NCI-H1436 (cell line): ENCODE data around the gene SLC22A31.
"Not testable (repeated sequence)": the region's sequence is repeated elsewhere in the genome, so short reads cannot be mapped to it uniquely, and the experiment has no call there.

Experiments
- DNase-seq: peaks from one replicate; lab custom pipeline; 2025; lab: John Stamatoyannopoulos, UW

The SLC22A31 gene

GRCh38 chr16:89200124-89200849, at the start of gene SLC22A31:
SLC22A31 (minus strand) TSS chr16:89200537; CDS start chr16:89200501, 36 bp downstream.
- DNase-seq, result no peak

DNA sequence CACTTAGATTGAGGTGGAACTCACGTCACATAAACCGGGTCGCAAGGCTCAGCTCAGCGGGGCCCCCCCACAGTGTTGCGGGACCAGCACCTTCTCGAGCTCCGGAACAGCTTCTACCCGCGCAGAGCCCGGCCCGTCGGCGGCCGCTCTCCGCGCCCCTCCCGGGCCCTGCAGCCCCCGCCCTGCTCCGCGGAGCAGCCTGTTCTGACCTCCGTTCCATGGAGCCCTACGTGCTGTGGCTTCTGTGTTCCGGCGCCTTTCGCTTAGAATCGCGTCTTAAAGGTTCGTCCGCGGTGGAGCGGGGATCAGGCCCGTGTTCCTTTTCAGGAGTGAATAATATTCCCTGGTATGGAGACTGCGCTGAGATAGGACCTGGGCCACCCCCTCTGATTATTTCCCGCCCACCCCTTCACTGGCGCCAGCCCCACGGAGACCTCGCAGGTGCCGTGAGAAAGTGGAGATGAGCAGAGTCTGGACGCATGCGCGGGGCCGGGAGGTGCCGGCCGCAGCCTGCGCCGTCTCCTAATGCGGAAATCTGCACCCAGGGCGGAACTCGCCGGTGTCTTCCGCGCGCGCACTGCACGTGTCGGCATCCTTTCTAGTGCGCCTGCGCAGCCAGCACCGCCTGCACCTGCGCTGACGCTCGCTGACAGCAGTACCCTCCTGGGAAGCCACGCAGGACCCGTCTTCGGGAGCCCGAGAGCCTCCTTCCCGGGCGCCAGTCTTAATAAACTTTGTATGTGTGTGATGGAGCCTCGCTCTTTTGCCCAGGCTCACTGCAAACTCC, 48.1 kb upstream of the SLC22A31 start:
- no peak for DNase-seq

GRCh38 chr16:89247734-89248075, 47.4 kb upstream of the SLC22A31 start:
- not testable (repeated sequence) for DNase-seq

DNA sequence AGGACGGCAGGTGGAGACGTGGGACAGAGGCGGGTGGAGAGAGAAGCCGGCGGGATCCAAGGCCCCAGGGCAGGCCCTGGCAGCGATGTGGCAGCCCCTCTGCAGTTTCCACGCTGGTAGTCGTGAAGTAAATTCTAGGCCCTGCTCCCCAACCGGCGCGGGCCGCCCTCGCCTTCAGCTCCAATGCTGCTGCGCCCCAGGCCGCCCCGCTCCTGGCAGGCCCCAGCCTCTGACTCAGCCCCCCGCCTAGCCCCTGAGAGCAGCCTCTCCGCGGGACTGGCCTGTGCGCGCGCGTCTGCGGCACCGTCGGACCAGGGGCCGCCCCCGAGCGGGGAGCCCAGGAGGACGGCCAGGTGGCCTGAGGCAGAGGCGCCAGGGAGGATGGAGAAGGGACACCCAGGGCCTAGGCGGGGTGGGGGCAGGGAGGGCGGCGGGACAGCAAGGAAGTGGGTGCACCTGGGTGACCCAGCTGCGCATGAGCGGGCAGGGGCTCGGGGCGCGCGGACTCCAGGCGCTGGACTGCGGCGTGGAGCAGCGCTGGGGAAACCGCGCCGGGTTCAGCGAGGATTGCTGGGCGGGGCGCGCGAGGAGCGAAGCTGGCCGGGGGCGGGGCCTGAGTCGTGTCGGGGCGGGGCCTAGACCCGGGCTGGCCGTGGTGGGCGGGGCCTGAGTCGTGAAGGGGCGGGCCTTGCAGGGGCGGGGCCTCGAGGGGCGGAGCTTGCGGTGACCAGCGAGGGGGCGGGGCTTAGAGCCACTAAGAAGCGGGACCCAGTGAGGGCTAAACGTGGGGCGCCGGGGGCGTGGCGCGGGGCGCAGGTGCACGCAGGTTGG, 46.8 kb upstream of the SLC22A31 start:
- peak; percentile 79 for DNase-seq

GRCh38 chr16:89246383-89246902, 46.1 kb upstream of the SLC22A31 start:
- no peak for DNase-seq

GRCh38 chr16:89244754-89245153, 44.4 kb upstream of the SLC22A31 start:
- DNase-seq, result no peak

DNA sequence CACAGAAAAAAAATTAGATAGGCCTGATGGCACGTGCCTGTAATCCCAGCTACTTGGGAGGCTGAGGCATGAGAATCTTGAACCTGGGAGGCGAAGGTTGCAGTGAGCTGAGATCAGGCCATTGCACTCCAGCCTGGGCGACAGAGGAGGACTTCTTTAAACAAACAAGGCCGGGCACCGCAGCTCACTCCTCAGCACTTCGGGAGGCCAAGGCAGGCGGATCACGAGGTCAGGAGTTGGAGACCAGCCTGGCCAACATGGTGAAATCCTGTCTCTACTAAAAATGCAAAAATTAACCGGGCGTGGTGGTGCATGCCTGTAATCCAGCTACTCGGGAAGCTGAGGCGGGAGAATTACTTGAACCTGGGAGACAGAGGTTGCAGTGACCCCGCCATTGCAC, 43.9 kb upstream of the SLC22A31 start:
- not testable (repeated sequence) for DNase-seq

GRCh38 chr16:89243664-89244063, 43.3 kb upstream of the SLC22A31 start:
- no peak for DNase-seq

DNA sequence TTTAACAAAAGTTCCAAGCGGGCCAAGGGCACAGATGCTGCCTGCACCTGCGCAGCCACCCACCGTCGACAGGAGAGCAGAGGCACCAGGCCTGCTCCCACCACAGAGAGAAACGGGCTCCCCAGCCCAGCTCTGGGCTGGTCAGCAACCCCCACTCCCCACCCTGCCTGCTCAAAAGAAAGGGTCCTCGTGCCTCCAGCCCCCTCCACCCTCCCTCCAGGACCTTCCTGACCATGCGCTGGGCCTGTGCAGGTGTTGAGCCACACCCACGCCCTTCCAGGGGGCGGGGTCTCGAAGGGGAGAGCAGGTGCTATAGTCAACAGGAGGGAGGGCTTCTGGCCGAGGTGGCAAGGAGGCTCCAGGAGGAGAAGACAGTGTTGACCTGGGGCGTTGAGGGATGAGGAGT, 42.5 kb upstream of the SLC22A31 start:
- no peak for DNase-seq

DNA sequence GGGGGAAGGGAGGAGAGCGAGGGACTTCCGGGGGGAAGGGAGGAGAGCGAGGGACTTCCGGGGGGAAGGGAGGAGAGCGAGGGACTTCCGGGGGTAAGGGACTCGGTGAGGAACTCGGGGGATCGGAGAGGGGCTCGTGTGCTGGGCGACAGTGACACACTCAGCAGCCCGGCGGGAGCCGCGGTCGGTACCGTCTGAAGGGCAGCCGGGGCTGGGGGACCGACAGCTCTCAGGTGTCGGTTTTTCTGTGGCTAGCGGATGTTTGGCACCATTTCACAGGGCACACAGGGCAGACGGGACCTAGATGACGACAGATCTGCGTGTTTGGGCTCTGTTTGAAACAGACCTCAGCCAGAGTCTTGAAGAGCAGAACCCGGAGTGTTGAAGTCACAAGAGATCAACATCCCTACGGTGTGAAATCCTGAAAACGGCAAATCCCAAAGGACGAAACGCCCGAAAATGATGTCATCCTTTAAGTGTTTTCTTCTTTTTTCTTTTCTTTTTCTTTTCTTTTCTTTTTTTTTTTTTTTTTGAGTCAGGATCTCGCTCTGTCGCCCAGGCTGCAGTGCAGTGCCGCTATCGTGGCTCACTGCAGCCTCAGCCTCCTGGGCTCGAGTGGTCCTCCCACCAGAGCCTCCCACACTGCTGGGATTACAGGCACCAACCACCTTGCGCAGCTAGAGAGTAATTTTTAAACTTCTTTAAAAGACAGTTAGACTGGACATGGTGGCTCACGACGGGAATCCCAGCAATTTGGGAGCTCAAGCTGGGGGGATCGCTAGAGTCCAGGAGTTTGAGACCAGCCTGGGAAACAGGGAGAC, 41.1 kb upstream of the SLC22A31 start:
- DNase-seq, result peak; percentile 67

DNA sequence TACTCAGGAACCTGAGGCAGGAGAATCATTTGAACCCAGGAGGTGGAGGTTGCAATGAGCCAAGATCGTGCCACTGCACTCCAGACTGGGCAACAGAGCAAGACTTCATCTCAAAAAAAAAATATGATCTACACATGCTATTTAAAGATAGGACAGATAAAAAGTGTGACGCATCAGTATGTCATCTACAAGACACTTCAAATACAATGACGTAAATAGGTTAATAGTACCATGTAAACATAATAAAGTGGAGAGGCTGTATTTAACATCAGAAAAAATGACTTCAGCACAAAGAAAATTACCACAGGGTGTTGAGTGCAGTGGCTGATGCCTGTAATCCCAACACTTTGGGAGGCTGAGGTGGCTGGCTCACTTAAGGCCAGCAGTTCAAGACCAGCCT, 37.4 kb upstream of the SLC22A31 start:
- DNase-seq, result no peak

DNA sequence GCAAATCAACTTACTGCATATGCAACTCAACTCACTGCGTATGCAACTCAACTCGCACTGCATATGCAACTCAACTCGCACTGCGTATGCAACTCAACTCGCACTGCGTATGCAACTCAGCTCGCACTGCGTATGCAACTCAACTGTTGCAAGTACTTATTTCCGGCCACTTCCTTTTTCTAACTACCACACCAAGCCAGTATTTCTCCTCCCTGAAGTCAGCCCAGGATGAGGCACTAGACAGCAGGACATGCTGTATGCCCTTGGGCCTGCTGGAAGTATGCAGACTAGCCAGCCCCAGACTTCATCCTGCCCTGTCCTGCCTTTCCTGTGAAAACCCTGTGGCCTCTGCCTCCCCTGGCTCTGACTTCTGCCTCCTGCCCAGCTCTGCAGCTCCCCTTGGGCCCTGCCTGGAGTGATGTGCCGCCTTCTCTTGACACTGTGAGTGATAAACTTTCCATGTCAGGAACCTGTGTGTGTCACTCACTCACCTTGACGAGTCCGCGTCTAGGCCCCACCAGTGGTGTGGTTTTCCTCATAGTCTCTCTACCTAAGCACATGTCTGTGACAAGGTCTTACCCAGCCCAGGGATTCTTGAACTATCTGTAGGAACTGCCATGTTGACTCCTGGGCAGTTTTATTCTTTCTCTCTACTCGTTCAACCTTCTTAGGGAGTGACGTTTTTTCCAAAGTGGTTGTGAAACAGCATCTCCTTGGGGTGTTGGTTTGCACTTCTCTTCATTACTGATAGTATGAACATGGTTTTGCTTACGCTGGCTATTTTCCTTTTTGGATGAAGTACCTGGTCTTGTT, 33.5 kb upstream of the SLC22A31 start:
- DNase-seq, result no peak

DNA sequence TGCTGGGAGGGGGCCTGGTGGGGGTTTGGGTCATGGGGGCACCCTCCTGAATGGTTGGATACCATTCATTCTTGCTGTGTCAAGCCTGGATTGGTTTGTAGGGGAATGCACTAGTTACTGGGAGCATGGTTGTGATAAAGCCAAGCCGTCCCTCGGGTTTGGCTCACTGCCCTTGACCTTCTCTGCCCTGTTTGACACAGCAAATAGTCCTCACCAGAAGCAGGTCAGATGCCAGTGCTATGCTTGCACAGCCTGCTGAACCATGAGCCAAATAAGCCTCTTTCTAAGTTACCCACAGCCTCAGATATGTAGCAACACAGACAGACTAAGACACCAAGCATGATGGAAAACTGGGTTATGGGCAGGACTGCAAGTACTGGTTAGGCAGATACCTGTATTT, 31.8 kb upstream of the SLC22A31 start:
- DNase-seq, result no peak

GRCh38 chr16:89230255-89230654, 29.9 kb upstream of the SLC22A31 start:
- DNase-seq, result no peak

- DNase-seq, result no peak
Measured at GRCh38 chr16:89224665-89225064, 24.3 kb upstream of the SLC22A31 start.

DNA sequence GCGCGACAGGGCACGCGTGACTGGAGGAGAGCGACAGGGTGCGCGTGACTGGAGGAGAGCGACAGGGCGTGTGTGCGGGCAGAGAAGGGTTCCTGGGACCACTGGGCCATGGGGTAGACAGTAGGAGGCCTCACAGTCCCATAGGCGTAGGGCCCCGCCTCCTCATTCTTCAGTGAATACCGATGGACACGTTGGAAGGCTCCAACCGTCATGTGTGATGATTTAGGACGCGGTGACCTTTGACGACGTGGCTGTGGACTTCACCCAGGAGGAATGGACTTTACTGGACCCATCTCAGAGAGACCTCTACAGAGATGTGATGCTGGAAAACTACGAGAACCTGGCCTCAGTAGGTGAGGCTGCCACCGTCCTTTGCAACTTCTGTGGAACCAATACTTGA, 22.6 kb upstream of the SLC22A31 start:
- DNase-seq, result no peak

- no peak for DNase-seq
Measured at GRCh38 chr16:89221604-89222003, 21.3 kb upstream of the SLC22A31 start.

GRCh38 chr16:89219365-89219764, 19.0 kb upstream of the SLC22A31 start:
- no peak for DNase-seq

- peak; percentile 68 for DNase-seq
Measured at GRCh38 chr16:89217388-89218191, 17.3 kb upstream of the SLC22A31 start, which contains the start of gene ZNF778. ZNF778 (plus strand) TSS chr16:89217703; CDS start chr16:89221128, 3,425 bp downstream.

GRCh38 chr16:89217138-89217387, 16.7 kb upstream of the SLC22A31 start:
- DNase-seq, result no peak
